Psoas muscle (tissue), 8 donors: ENCODE measurements around the gene C1orf74. TPM values are rescaled to one million over a fixed set of nuclear protein-coding genes. Genes with fewer than 3 reads are reported as not detected.

Experiments used
- ATAC-seq, 4 donors: fragments of 200-7000 bp; cut with Tn5 transposase; one replicate each; pipeline ENCODE4 v1.9.1; 2020; ENCODE audit warnings: moderate library complexity in 3 of 4, mild to moderate bottlenecking in 2 of 4
- DNase-seq, 2 donors: peaks; one replicate each; pipeline ENCODE4 v3.0.0-alpha.2; 2020
- H3K27ac ChIP-seq: fragments of 200-600 bp; one replicate; pipeline ENCODE4 v1.8.0; 2022
- H3K27me3 ChIP-seq, 3 donors: fragments of 200-600 bp in 1 of 3; one replicate each; pipeline versions ENCODE4 v1.6.1 to v1.8.0; 2013 to 2022; ENCODE audit warnings: low read length in 2 of 3, mild to moderate bottlenecking in 2 of 3, moderate library complexity in 1 of 3; ENCODE audit not compliant: insufficient read depth in 3 of 3
- H3K36me3 ChIP-seq, 2 donors: fragments of 200-600 bp in 1 of 2; one replicate each; pipeline versions ENCODE4 v1.6.1 to v1.8.0; 2013 to 2022; ENCODE audit warnings: low read depth in 1 of 2, mild to moderate bottlenecking in 1 of 2, moderate library complexity in 1 of 2; ENCODE audit not compliant: insufficient read depth in 1 of 2
- H3K4me1 ChIP-seq: fragments of 200-600 bp; one replicate; pipeline ENCODE4 v1.8.0; 2022
- H3K4me3 ChIP-seq: fragments of 200-600 bp; one replicate; pipeline ENCODE4 v1.8.0; 2022; ENCODE audit warnings: mild to moderate bottlenecking
- H3K9me3 ChIP-seq: fragments of 200-600 bp; one replicate; pipeline ENCODE4 v1.8.0; 2022
- WGBS, 3 donors: extraction: QIAGEN DNeasy Blood & Tissue Kit; methylation state at CpG; one replicate each; pipeline versions ENCODE4 v1.1.6 to v1.1.7; 2013; 5-methylcytosine and 5-hydroxymethylcytosine counted together
- intact Hi-C, 2 donors: fragments of 100-400 bp; cut with DNase I; formaldehyde crosslinking; loops; one replicate each; pipeline versions ENCODE4 v1.11.0 to v1.14.2; 2022
- polyA plus RNA-seq, 3 donors: library from polyadenylated mRNA; stranded (reverse); fragments of 200-250 nt; gene quantifications; one replicate each; pipeline ENCODE4 v1.2.3, GENCODE V29; 2013
- total RNA-seq, 4 donors: library from RNA; stranded (reverse); fragmentation: NEBNext Ultra II Directional in 2 of 4; extraction: Animal tissue kit (Norgen Biotek cat#: 25700) in 2 of 4; gene quantifications; one replicate each; pipeline versions ENCODE4 v1.2.1 to v1.2.4, GENCODE V29; 2021 to 2023
- TF ChIP-seq, protein P1 (sequence below): fragments of 200-600 bp; IDR thresholded peaks from one replicate; pipeline ENCODE4 v1.8.0; 2022; ENCODE audit warnings: antibody characterized with exemption
- donor health status: healthy with polysubstance abuse.
- donor health status: DM: no; HTN: no; CAD: no; lungs with moderate emphysema.
- donor health status: Bipolar disorder and iron deficiency.
- donor health status: healthy.
- donor health status: DM: yes; HTN: yes; CAD: no.
- donor health status: DM: no; HTN: no; CAD: no.
- donor health status: DM: no; HTN: no; CAD: no.
- donor health status: DM: yes; HTN: yes; CAD: no.

Gene C1orf74
- total and polyA plus RNA-seq, 7 donors: 0.45 to 1.8 (median 1.2) TPM

DNA sequence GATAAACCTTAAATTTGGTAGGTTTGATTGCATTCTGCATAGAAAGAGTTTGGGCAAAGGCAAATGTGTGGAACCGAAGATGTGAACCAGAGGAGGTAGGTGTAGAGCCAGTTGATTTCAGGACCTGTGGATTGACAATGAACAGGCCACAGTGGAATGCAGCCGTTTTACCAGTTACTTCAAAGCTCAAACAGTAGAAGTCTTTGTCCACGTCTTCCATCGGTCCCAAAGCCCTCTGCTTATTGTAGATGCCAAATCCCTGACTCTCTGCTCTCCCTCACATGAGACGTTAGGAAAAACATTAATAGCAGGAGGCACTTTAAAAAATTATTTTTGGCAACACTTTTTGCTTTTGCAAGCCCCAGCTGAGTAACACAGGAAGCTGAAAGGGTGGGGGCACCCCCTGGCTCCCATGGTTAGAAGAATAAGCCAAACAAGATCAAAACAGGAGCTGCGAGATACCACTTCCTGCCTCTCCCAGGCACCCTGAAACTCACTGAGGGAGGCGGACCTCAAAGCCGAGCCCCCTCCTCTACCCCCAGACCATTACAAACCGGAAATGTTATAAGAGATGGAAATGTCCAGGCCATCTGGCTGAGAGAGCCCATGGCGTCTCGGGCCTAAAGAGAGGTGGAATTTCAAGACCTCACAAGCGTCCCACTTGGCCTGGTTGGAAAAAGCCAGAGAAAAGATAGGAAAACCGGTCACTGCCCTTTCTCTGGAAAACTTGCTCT is 15.0 kb downstream of the C1orf74 start:
- Histone ChIP-seq H3K36me3 (no peaks in the 10 kb centered on the region), H3K27ac (peak overlapping the region; percentile 63), H3K4me1 (no peaks in the 10 kb centered on the region), H3K4me3 (peak overlapping the region; percentile 19), H3K9me3 (no peaks in the 10 kb centered on the region), H3K27me3 (no peaks in the 10 kb centered on the region)
- WGBS, 3 donors: 31 to 43% (median 33%) methylated on average over 13 of the region's 13 CpGs
- intact Hi-C loops: no loop called here
- DNase-seq (peak; percentile 65 to 76), ATAC-seq (peak; percentile 36 to 80 (median 66))
- TF ChIP-seq, protein P1, sequence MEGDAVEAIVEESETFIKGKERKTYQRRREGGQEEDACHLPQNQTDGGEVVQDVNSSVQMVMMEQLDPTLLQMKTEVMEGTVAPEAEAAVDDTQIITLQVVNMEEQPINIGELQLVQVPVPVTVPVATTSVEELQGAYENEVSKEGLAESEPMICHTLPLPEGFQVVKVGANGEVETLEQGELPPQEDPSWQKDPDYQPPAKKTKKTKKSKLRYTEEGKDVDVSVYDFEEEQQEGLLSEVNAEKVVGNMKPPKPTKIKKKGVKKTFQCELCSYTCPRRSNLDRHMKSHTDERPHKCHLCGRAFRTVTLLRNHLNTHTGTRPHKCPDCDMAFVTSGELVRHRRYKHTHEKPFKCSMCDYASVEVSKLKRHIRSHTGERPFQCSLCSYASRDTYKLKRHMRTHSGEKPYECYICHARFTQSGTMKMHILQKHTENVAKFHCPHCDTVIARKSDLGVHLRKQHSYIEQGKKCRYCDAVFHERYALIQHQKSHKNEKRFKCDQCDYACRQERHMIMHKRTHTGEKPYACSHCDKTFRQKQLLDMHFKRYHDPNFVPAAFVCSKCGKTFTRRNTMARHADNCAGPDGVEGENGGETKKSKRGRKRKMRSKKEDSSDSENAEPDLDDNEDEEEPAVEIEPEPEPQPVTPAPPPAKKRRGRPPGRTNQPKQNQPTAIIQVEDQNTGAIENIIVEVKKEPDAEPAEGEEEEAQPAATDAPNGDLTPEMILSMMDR: no peak

DNA sequence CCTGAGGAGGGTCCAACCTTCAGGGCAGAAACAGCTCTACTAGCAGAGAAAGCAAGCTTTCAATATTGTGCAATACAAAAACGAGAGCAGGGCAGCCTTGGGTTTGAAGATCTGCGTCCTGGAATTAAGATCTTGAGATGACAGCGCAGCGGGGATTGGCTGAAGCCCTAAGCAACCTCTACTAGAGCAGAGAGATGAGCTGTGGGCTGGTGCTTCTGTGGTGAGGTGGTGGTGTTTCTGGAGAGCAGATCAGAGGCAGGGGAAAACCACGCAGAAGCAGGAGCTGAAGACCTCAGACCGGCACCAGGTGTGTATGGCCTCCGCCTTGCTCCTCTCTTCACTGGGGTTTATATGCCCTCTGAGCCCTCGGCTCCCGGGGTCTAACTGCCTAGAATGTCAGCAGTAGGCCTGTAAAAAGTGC is 16.0 kb downstream of the C1orf74 start:
- DNase-seq: no peak
- intact Hi-C loops: no loop called here
- H3K4me1 ChIP-seq: no peaks in the 10 kb centered on the region
- peak in 1 of 4 donors; percentile 16 for ATAC-seq
- 84 to 89% (median 85%) methylated on average over 9 of the region's 9 CpGs for WGBS, 3 donors
- H3K27me3 ChIP-seq: no peaks in the 10 kb centered on the region
- H3K4me3 ChIP-seq: peak overlapping the region; percentile 19
- no peaks in the 10 kb centered on the region for H3K36me3 ChIP-seq
- TF ChIP-seq, protein P1: no peak
- H3K9me3 ChIP-seq: no peaks in the 10 kb centered on the region
- no peak overlapping the region for H3K27ac ChIP-seq

DNA sequence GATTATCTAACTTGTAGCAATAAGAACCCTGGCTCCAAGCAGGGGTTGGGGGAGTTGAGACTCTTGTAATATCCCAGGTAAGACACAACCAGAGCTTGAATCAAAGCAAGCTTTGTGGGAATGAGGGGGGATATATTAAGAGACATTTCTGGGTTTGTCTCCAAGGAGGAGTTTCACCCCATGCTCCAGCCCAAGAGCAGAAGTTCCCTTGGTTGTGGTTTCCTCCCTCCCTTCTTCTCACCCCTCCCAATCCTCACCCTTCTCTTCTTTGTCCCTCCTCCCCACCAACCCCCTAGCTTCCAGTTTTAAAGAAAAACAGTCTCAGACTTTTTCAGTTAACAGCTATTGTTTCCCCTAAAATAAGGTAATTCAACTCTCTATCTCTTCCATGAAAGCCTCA is 16.7 kb downstream of the C1orf74 start:
- ATAC-seq (no peak), DNase-seq (no peak)
- Histone ChIP-seq H3K9me3 (no peaks in the 10 kb centered on the region), H3K36me3 (no peaks in the 10 kb centered on the region), H3K4me1 (no peaks in the 10 kb centered on the region), H3K27me3 (no peaks in the 10 kb centered on the region), H3K4me3 (no peak overlapping the region), H3K27ac (no peak overlapping the region)
- intact Hi-C loops: no loop called here
- TF ChIP-seq, protein P1: no peak

DNA sequence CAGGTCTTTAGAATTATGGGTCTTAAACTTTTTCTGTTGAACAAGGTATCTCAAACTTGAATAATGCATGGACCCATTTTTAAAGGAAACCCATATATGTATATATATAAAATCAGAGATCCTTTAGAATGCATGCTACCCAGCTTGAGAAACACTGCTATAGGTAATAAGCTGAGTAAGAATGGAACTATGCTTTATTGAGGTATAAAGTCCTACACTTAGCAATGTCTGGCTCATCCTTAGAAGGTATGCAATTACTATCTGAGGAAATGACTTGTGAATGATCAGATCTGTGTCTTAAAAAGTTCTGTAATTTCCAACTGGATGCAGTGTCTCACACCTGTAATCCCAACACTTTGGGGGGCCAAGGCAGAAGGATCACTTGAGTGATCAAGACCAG is 17.3 kb downstream of the C1orf74 start:
- no peaks in the 10 kb centered on the region for H3K27me3 ChIP-seq
- no peak for DNase-seq
- no peaks in the 10 kb centered on the region for H3K9me3 ChIP-seq
- H3K4me1 ChIP-seq: no peaks in the 10 kb centered on the region
- intact Hi-C loops: no loop called here
- H3K36me3 ChIP-seq: no peaks in the 10 kb centered on the region
- H3K4me3 ChIP-seq: no peak overlapping the region
- TF ChIP-seq, protein P1: no peak
- H3K27ac ChIP-seq: no peak overlapping the region
- ATAC-seq: no peak

DNA sequence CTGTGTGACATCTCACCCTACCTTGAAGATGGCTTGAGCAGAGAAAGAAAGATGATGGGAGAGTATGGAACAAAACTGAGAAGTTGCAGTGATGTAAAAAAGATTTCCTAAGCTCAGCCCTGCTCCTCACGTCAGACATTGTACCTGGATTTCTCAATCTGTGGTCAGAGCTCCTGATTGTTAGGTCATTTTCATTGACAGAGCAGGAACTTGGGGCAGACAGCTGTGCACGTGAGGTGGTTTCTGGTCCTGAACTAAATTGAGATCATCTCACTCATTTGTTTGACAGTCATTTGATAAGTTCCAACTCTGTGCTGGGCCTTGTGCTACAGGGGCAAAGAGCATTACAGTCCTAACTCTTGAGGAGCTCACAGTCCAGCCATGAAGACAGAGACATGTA is 18.3 kb downstream of the C1orf74 start:
- no peak overlapping the region for H3K27ac ChIP-seq

More for the DNA sequence above, 18.3 kb downstream of the C1orf74 start:
- 73 to 86% (median 73%) methylated on average over 2 of the region's 2 CpGs for whole genome bisulfite sequencing, 3 donors
- Histone ChIP-seq H3K36me3 (no peaks in the 10 kb centered on the region), H3K9me3 (no peaks in the 10 kb centered on the region), H3K27me3 (no peaks in the 10 kb centered on the region), H3K4me3 (no peak overlapping the region), H3K4me1 (no peaks in the 10 kb centered on the region)
- TF ChIP-seq, protein P1: no peak
- no peak for ATAC-seq
- intact Hi-C loops: no loop called here
- no peak for DNase-seq
